HEK293T (cell line): ENCODE measurements around the gene IL20.

Experiments
- ARNT ChIP-seq: fragments of 450-650 bp; IDR thresholded peaks from 2 replicates; pipeline ENCODE4 v1.6.1; 2017; ENCODE audit warnings: mild to moderate bottlenecking
- BHLHE40 ChIP-seq: fragments of 450-650 bp; IDR thresholded peaks from 2 replicates; pipeline ENCODE4 v1.6.1; 2016; ENCODE audit warnings: mild to moderate bottlenecking, moderate library complexity, borderline replicate concordance
- ELF4 ChIP-seq: fragments of 450-650 bp; IDR thresholded peaks from 2 replicates; pipeline ENCODE4 v1.6.1; 2017; ENCODE audit warnings: antibody characterized with exemption
- FOXA1 ChIP-seq: fragments of 450-650 bp; IDR thresholded peaks from 2 replicates; pipeline ENCODE4 v1.6.1; 2016; ENCODE audit warnings: mild to moderate bottlenecking
- FOXK2 ChIP-seq: fragments of 450-650 bp; IDR thresholded peaks from 2 replicates; pipeline ENCODE4 v1.6.1; 2016; ENCODE audit warnings: mild to moderate bottlenecking
- FOXM1 ChIP-seq: fragments of 450-650 bp; IDR thresholded peaks from 2 replicates; pipeline ENCODE4 v1.6.1; 2017; ENCODE audit warnings: mild to moderate bottlenecking, borderline replicate concordance
- HDGF ChIP-seq: fragments of 450-650 bp; IDR thresholded peaks from 2 replicates; pipeline ENCODE4 v1.6.1; 2017; ENCODE audit warnings: antibody characterized with exemption, borderline replicate concordance
- LEF1 ChIP-seq: fragments of 450-650 bp; IDR thresholded peaks from 2 replicates; pipeline ENCODE4 v1.6.1; 2017; ENCODE audit warnings: mild to moderate bottlenecking, borderline replicate concordance
- NFRKB ChIP-seq: fragments of 450-650 bp; IDR thresholded peaks from 2 replicates; pipeline ENCODE4 v1.6.1; 2016; ENCODE audit warnings: mild to moderate bottlenecking, moderate library complexity
- SP1 ChIP-seq: fragments of 450-650 bp; IDR thresholded peaks from 2 replicates; pipeline ENCODE4 v1.6.1; 2017
- SUZ12 ChIP-seq: fragments of 450-650 bp; IDR thresholded peaks from 2 replicates; pipeline ENCODE4 v1.6.1; 2016; ENCODE audit warnings: mild to moderate bottlenecking
- TARDBP ChIP-seq: fragments of 450-650 bp; IDR thresholded peaks from 2 replicates; pipeline ENCODE4 v1.6.1; 2016
- ZNF384 ChIP-seq: fragments of 450-650 bp; IDR thresholded peaks from 2 replicates; pipeline ENCODE4 v1.6.1; 2016

DNA sequence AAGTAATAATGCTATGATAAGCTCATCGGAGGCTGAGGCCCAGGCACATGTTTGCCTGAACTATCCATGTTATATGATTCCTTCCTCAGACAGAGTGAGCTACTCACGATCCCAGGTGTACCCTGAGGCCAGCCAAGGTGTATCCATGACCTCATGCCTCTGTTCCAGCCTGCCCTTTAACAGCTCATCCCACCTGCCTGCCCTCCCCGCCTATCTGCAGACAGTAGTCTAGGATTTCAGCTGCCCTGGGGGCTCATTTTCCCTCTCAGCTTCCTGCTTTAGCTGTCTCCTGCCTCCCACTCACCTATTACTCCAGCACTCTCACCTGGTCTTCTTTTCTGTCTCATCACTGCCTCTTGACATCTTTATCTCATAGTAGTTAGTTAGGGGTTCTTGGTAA is 29.9 kb downstream of the IL20 start:
- TF ChIP-seq FOXA1 (no peak), ARNT (no peak), FOXM1 (no peak), SUZ12 (no peak), ELF4 (no peak), NFRKB (no peak), BHLHE40 (no peak), HDGF (no peak), SP1 (no peak), TARDBP (no peak), LEF1 (no peak), FOXK2 (no peak), ZNF384 (no peak)
